ENCODE data around the gene DESI1. TPM values are rescaled to one million over a fixed set of nuclear protein-coding genes. Genes with fewer than 3 reads are reported as not detected.
"Not testable (repeated sequence)": the region's sequence is repeated elsewhere in the genome, so short reads cannot be mapped to it uniquely, and the experiment has no call there.

Gene DESI1
- total RNA-seq, 1 experiment from 2014 or later = 40.8 TPM

- Histone ChIP-seq H3K9ac (ENCODE audit: low read length) (no peak overlapping the region), H3K36me3 (ENCODE audit: control insufficient read depth in 1 of 2, insufficient read depth in 2 of 2, low read length in 2 of 2) (peaks cover 29 to 46% of the 10 kb centered on the region in 2 experiments), H3K27me3 (ENCODE audit: insufficient read depth, low read length) (no peaks in the 10 kb centered on the region), H3K27ac (ENCODE audit: low read depth, low read length) (peak overlapping the region; percentile 11; the same call in 1 of the 2 replicates), H3K9me3 (ENCODE audit: control insufficient read depth in 1 of 2, insufficient read depth in 1 of 2, low read depth in 1 of 2, low read length in 2 of 2) (no peaks in the 10 kb centered on the region), H3K4me1 (ENCODE audit: control insufficient read depth in 1 of 2, insufficient read depth in 2 of 2, low read length in 2 of 2) (peaks cover 16 to 34% of the 10 kb centered on the region in 2 experiments), H3K4me3 (replicated peaks in 1 of 2; ENCODE audit: low read depth in 1 of 2, low read length in 2 of 2) (no peak overlapping the region), H3K9me2 (ENCODE audit: insufficient read depth) (no peaks in the 10 kb centered on the region), H3K79me2 (ENCODE audit: insufficient read depth, low read length) (peaks cover 22% of the 10 kb centered on the region), H4K20me1 (ENCODE audit: insufficient read depth) (peaks cover 4% of the 10 kb centered on the region; the same call in 1 of the 2 replicates), H3K4me2 (ENCODE audit: low read length) (no peak overlapping the region), H2AFZ (ENCODE audit: low read depth, low read length, poor library complexity, severe bottlenecking) (no peak overlapping the region)
- ATAC-seq = no peak
- BruUV-seq (replicated peaks) = no TSS peak
- RAD21 ChIA-PET (ENCODE audit: low non-redundant PET in 1 of 2, low total read pairs in 2 of 2, uncharacterized antibody in 2 of 2, unreplicated experiment in 2 of 2) = no interaction called here
- no peak for DNase-seq (ENCODE audit: low read depth, low spot score)
- intact Hi-C loops (cut with micrococcal nuclease) = no loop called here
- POLR2A ChIA-PET = no interaction called here
- TF ChIP-seq EGR1 (IDR thresholded peaks at IDR 0.05; ENCODE audit: low read depth) (no peak), RAD21 (IDR thresholded peaks at IDR 0.05; ENCODE audit: low read depth) (no peak), POLR2AphosphoS5 (IDR thresholded peaks at IDR 0.05; ENCODE audit: low read depth, low read length) (peak; percentile 5; the same call in 1 of the 2 replicates)
- CTCF ChIA-PET = no interaction called here
Measured at GRCh38 chr22:41664951-41665350, 44.1 kb upstream of the DESI1 start.

GRCh38 chr22:41664490-41664889 lies 43.6 kb upstream of the DESI1 start:
- no TSS peak for BruUV-seq (replicated peaks)
- Histone ChIP-seq H3K4me2 (ENCODE audit: low read length) (no peak overlapping the region), H3K9me3 (ENCODE audit: control insufficient read depth in 1 of 2, insufficient read depth in 1 of 2, low read depth in 1 of 2, low read length in 2 of 2) (no peaks in the 10 kb centered on the region), H3K27me3 (ENCODE audit: insufficient read depth, low read length) (no peaks in the 10 kb centered on the region), H3K4me3 (replicated peaks in 1 of 2; ENCODE audit: low read depth in 1 of 2, low read length in 2 of 2) (no peak overlapping the region), H3K9ac (ENCODE audit: low read length) (no peak overlapping the region), H3K4me1 (ENCODE audit: control insufficient read depth in 1 of 2, insufficient read depth in 2 of 2, low read length in 2 of 2) (peaks cover 15 to 31% of the 10 kb centered on the region in 2 experiments), H3K79me2 (ENCODE audit: insufficient read depth, low read length) (peaks cover 22% of the 10 kb centered on the region), H3K27ac (ENCODE audit: low read depth, low read length) (peak overlapping the region; percentile 19), H3K9me2 (ENCODE audit: insufficient read depth) (no peaks in the 10 kb centered on the region), H2AFZ (ENCODE audit: low read depth, low read length, poor library complexity, severe bottlenecking) (no peak overlapping the region), H4K20me1 (ENCODE audit: insufficient read depth) (peaks cover 4% of the 10 kb centered on the region; the same call in 1 of the 2 replicates), H3K36me3 (ENCODE audit: control insufficient read depth in 1 of 2, insufficient read depth in 2 of 2, low read length in 2 of 2) (peaks cover 31 to 51% of the 10 kb centered on the region in 2 experiments)
- POLR2A ChIA-PET = interaction anchor here (0.6 kb wide), 1 partner anchor 713 kb away, joined by 3 read pairs; the partner anchor contains the start of gene RBX1
- intact Hi-C loops (cut with micrococcal nuclease) = no loop called here
- TF ChIP-seq ZBTB33 (IDR thresholded peaks at IDR 0.05; ENCODE audit: extremely low read depth, insufficient replicate concordance, low read length) (no peak), FOSL1 (IDR thresholded peaks at IDR 0.05; ENCODE audit: low read depth) (no peak)
- DNase-seq (ENCODE audit: low read depth, low spot score) (no peak), ATAC-seq (no peak)
- CTCF ChIA-PET = no interaction called here
- RAD21 ChIA-PET (ENCODE audit: low non-redundant PET in 1 of 2, low total read pairs in 2 of 2, uncharacterized antibody in 2 of 2, unreplicated experiment in 2 of 2) = no interaction called here

GRCh38 chr22:41663594-41663993 lies 42.8 kb upstream of the DESI1 start:
- POLR2A ChIA-PET; H3K27me3 ChIP-seq (ENCODE audit: insufficient read depth, low read length); H2AFZ ChIP-seq (ENCODE audit: low read depth, low read length, poor library complexity, severe bottlenecking); CTCF ChIA-PET; H3K9ac ChIP-seq (ENCODE audit: low read length); H3K27ac ChIP-seq (ENCODE audit: low read depth, low read length); BruUV-seq (replicated peaks); H3K9me2 ChIP-seq (ENCODE audit: insufficient read depth); H3K4me2 ChIP-seq (ENCODE audit: low read length); H4K20me1 ChIP-seq (ENCODE audit: insufficient read depth); intact Hi-C loops (cut with micrococcal nuclease); DNase-seq (ENCODE audit: low read depth, low spot score); RAD21 ChIA-PET (ENCODE audit: low non-redundant PET in 1 of 2, low total read pairs in 2 of 2, uncharacterized antibody in 2 of 2, unreplicated experiment in 2 of 2); H3K4me3 ChIP-seq (replicated peaks in 1 of 2; ENCODE audit: low read depth in 1 of 2, low read length in 2 of 2); H3K9me3 ChIP-seq (ENCODE audit: control insufficient read depth in 1 of 2, insufficient read depth in 1 of 2, low read depth in 1 of 2, low read length in 2 of 2); ATAC-seq: not testable (repeated sequence)
- H3K4me1 ChIP-seq (ENCODE audit: control insufficient read depth in 1 of 2, insufficient read depth in 2 of 2, low read length in 2 of 2) = peaks cover 11 to 22% of the 10 kb centered on the region in 2 experiments
- H3K79me2 ChIP-seq (ENCODE audit: insufficient read depth, low read length) = peaks cover 16% of the 10 kb centered on the region; the same call in 1 of the 2 replicates
- H3K36me3 ChIP-seq (ENCODE audit: control insufficient read depth in 1 of 2, insufficient read depth in 2 of 2, low read length in 2 of 2) = peaks cover 35 to 57% of the 10 kb centered on the region in 2 experiments

All from HCT116 (cell line).